GM13977 (cell line): Measurements from ENCODE around the gene AFAP1.

Source experiments
- DNase-seq: peaks from one replicate; pipeline ENCODE4 v3.0.0; 2012; ENCODE audit warnings: low spot score
- CTCF ChIP-seq: IDR thresholded peaks from 2 replicates; pipeline ENCODE4 v1.5.1; 2012; ENCODE audit warnings: mild to moderate bottlenecking, control low read depth; ENCODE audit not compliant: insufficient read depth; ENCODE audit errors: extremely low read depth, missing control alignments
- in situ Hi-C: fragments of 300-500 bp; cut with MboI; formaldehyde crosslinking; loops from one replicate; pipeline ENCODE4 v1.12.0; 2022; ENCODE audit warnings: low sequenced_read_pairs, low pct_unique_long_range_greater_than_20kb, mixed read lengths, inconsistent platforms; ENCODE audit not compliant: unreplicated experiment

Gene AFAP1

GRCh38 chr4:7778510-7779431 is 160.9 kb downstream of the AFAP1 start:
- in situ Hi-C loops, result no loop called here
- TF ChIP-seq CTCF, result no peak
- no peak for DNase-seq

DNA sequence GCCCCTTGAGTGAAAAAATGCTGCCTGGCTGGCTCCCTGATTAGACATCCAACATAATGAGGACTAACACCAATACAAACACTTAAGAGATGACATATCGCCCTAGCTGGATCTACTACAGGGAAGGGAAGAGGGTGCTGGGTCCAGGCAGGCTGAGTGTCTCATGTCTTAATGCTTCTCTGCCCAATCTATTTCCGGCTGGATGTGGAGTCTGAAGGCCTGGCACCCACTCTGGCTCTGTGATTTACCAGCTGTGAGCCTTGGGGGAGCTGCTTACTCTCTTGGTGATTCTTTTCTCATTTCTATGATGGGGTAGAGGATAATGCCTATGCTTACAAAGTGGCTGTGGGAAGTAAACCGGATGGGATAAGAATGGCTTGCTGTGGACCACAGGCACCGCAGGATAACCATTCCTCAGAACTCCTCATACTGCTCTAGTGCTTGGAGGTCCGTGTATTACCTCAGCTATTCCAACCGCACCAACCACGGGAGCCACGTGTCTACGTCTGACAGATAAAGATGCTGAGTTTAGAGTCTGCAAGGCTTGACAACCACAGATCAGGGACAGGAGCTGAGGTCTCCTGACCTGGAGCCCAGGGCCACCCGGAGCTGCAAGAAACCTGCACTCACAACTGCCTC is 161.7 kb downstream of the AFAP1 start:
- in situ Hi-C loops, result no loop called here
- no peak for DNase-seq

GRCh38 chr4:7777017-7777710 is 162.5 kb downstream of the AFAP1 start:
- no peak for TF ChIP-seq CTCF
- in situ Hi-C loops, result no loop called here
- DNase-seq, result no peak

More for the DNA sequence above, 161.7 kb downstream of the AFAP1 start:
- TF ChIP-seq CTCF, result no peak

GRCh38 chr4:7775396-7775795 is 164.3 kb downstream of the AFAP1 start:
- no peak for TF ChIP-seq CTCF
- no peak for DNase-seq
- in situ Hi-C loops, result no loop called here

DNA sequence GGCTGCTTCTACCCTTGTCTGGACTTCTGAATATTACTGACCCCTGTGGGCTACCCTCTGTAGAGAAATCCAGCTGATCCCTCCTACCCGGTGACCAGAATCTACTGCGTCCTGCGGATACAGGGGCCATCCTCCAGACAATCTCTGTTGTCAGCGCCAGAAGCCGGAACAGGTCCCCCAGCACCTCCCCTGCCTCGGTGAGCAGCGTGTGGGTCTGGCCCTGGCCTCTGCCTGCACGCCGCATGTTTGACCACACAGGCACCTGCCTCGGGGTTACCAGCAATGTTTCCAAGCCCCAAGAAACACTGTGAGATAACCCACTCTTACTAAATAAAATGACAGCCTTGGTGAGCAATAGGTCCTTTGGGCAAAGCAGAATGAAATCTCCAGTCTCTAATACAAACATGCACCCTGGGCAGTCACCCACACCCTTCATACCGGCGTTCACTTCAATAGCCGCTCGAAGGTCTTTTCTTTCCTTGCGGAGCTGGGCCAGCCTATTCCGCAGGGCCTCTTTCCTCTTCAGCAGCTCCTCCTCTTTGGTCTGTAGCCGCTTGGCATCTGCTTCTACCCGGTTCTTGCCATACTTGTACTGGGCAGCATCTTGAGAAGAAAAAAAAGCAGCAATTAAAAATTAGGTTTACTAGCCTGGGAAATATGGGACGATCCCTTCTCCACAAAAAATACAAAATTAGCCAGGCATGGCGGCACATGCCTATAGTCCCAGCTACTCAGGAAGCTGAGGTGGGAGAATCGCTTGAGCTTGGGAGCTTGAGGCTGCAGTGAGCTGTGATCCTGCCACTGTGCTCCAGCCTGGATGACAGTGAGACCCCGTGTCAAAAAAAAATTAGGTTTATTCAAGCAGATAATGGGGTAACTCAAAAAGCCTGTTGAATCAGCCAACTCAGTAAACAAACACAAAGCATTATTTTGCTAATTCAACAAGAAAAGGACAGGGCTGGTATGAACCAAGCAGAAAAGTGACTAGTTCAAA is 165.1 kb downstream of the AFAP1 start:
- TF ChIP-seq CTCF, result no peak
- in situ Hi-C loops, result no loop called here
- DNase-seq, result no peak
